Choroid plexus epithelial cell (primary cell): ENCODE measurements around the gene RBMS1.
A peak's percentile ranks its signal among the peaks of the same experiment; 100 is the strongest.

Experiments used
- DNase-seq: peaks from one replicate; pipeline ENCODE4 v3.0.0-alpha.2; 2010; ENCODE audit warnings: low read depth
- H3K4me3 ChIP-seq: 2 replicates; pipeline ENCODE4 v1.5.1; 2011; ENCODE audit warnings: low read depth, mild to moderate bottlenecking, control low read depth, low read length, moderate library complexity
- CTCF ChIP-seq: conservative IDR thresholded peaks from 2 replicates; pipeline ENCODE4 v1.5.1; 2011; ENCODE audit warnings: low read depth, mild to moderate bottlenecking, control low read depth, inconsistent platforms, low read length, moderate library complexity

The RBMS1 gene

GRCh38 chr2:160286551-160286950 is 207.1 kb downstream of the RBMS1 start:
- no peak for TF ChIP-seq CTCF
- H3K4me3 ChIP-seq: no peak overlapping the region
- DNase-seq: no peak

GRCh38 chr2:160283675-160284074 is 209.9 kb downstream of the RBMS1 start:
- H3K4me3 ChIP-seq: no peak overlapping the region

DNA sequence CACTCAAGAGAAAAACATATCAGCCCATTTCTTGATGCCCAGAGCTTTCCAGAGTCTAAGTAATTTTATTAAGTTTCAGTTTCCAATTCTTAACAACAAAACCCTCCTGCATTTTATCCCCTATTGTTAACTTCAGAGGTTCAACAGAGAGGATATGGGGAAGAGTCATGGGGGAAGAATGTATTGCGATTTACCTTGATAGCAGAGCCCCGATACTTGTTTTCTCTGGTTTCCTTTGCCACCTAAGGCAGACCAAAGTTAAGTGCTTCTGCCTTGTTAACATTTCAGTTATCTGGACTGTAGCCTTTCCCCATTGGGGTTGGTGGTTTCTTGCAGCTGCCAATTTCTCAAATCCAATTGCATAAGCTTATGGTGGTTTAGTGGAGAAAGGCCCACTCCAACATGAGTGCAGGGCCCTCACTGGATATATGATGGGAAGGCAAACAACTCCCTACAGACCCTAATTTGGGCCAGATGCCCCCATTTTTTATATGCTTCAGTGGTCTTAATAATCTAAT is 211.5 kb downstream of the RBMS1 start:
- no peak for TF ChIP-seq CTCF
- H3K4me3 ChIP-seq: no peak overlapping the region
- peak; percentile 61 for DNase-seq

More at GRCh38 chr2:160283675-160284074, 209.9 kb downstream of the RBMS1 start:
- no peak for DNase-seq
- TF ChIP-seq CTCF: no peak

- TF ChIP-seq CTCF: no peak
- no peak overlapping the region for H3K4me3 ChIP-seq
- DNase-seq: no peak
Observed at GRCh38 chr2:160281213-160281612, 212.4 kb downstream of the RBMS1 start.

GRCh38 chr2:160279813-160280465 is 213.7 kb downstream of the RBMS1 start:
- H3K4me3 ChIP-seq: no peak overlapping the region
- no peak for TF ChIP-seq CTCF
- no peak for DNase-seq

GRCh38 chr2:160278879-160279177 is 214.8 kb downstream of the RBMS1 start:
- TF ChIP-seq CTCF: peak; percentile 77
- H3K4me3 ChIP-seq: no peak overlapping the region
- peak; percentile 76 for DNase-seq
